H9 (cell line): ENCODE data around the gene MCAT. TPM values are rescaled to one million over a fixed set of nuclear protein-coding genes. Genes with fewer than 3 reads are reported as not detected.

ENCODE experiments used
- DNase-seq: peaks from one replicate; pipeline ENCODE4 v3.0.0-alpha.2; 2017
- H2AFZ ChIP-seq: one replicate; pipeline ENCODE4 v1.6.1; 2013; ENCODE audit warnings: mild to moderate bottlenecking, low read length, control low read depth, moderate library complexity
- H2AK5ac ChIP-seq: 2 replicates; pipeline ENCODE4 v1.6.1; 2013; ENCODE audit warnings: low read length, control low read depth, mixed read lengths; ENCODE audit not compliant: insufficient read length
- H2BK120ac ChIP-seq: one replicate; pipeline ENCODE4 v1.6.1; 2013; ENCODE audit warnings: low read depth, mild to moderate bottlenecking, low read length, control low read depth, inconsistent platforms; ENCODE audit not compliant: poor library complexity, severe bottlenecking
- H2BK12ac ChIP-seq: 2 replicates; pipeline ENCODE4 v1.6.1; 2013; ENCODE audit warnings: low read length, control low read depth, mixed read lengths, low read depth; ENCODE audit not compliant: insufficient read length
- H2BK15ac ChIP-seq: 2 replicates; pipeline ENCODE4 v1.6.1; 2013; ENCODE audit warnings: low read depth, low read length, control low read depth
- H2BK20ac ChIP-seq: one replicate; pipeline ENCODE4 v1.6.1; 2013; ENCODE audit warnings: low read depth, mild to moderate bottlenecking, low read length, control low read depth, inconsistent platforms; ENCODE audit not compliant: poor library complexity, severe bottlenecking
- H2BK5ac ChIP-seq: 2 replicates; pipeline ENCODE4 v1.6.1; 2013; ENCODE audit warnings: low read length, control low read depth, mixed read lengths; ENCODE audit not compliant: insufficient read length
- H3K14ac ChIP-seq: 2 replicates; pipeline ENCODE4 v1.6.1; 2013; ENCODE audit warnings: low read length, control low read depth; ENCODE audit not compliant: insufficient read depth
- H3K18ac ChIP-seq: 2 replicates; pipeline ENCODE4 v1.6.1; 2013; ENCODE audit warnings: low read depth, mild to moderate bottlenecking, mixed read lengths, low read length, control low read depth; ENCODE audit not compliant: insufficient read length
- H3K23ac ChIP-seq: 2 replicates; pipeline ENCODE4 v1.6.1; 2013; ENCODE audit warnings: low read length, control low read depth, mixed read lengths, low read depth; ENCODE audit not compliant: insufficient read length
- H3K23me2 ChIP-seq: 2 replicates; pipeline ENCODE4 v1.6.1; 2013; ENCODE audit warnings: low read depth, mild to moderate bottlenecking, mixed read lengths, low read length, control low read depth; ENCODE audit not compliant: insufficient read length, poor library complexity, severe bottlenecking
- H3K27ac ChIP-seq: 2 replicates; pipeline ENCODE4 v1.5.1; 2013; ENCODE audit warnings: low read length, control low read depth, mixed read lengths, low read depth; ENCODE audit not compliant: insufficient read length
- H3K27me3 ChIP-seq: 2 replicates; pipeline ENCODE4 v1.6.1; 2013; ENCODE audit warnings: low read length, control low read depth, inconsistent platforms; ENCODE audit not compliant: insufficient read depth
- H3K4ac ChIP-seq: 2 replicates; pipeline ENCODE4 v1.6.1; 2013; ENCODE audit warnings: low read depth, mild to moderate bottlenecking, control low read depth, inconsistent platforms, low read length, moderate library complexity
- H3K4me1 ChIP-seq: 2 replicates; pipeline ENCODE4 v1.6.1; 2013; ENCODE audit warnings: low read length, control low read depth, inconsistent platforms; ENCODE audit not compliant: insufficient read depth
- H3K4me2 ChIP-seq: 2 replicates; pipeline ENCODE4 v1.6.1; 2013; ENCODE audit warnings: low read length, control low read depth, mixed read lengths; ENCODE audit not compliant: insufficient read length, insufficient read depth
- H3K56ac ChIP-seq: 2 replicates; pipeline ENCODE4 v1.6.1; 2013; ENCODE audit warnings: low read depth, mild to moderate bottlenecking, mixed read lengths, low read length, control low read depth; ENCODE audit not compliant: insufficient read length
- H3K79me1 ChIP-seq: 2 replicates; pipeline ENCODE4 v1.6.1; 2013; ENCODE audit warnings: low read depth, mild to moderate bottlenecking, moderate library complexity, low read length, control low read depth, inconsistent platforms; ENCODE audit not compliant: insufficient read depth, poor library complexity, severe bottlenecking
- H3K79me2 ChIP-seq: 2 replicates; pipeline ENCODE4 v1.6.1; 2013; ENCODE audit warnings: low read length, control low read depth, inconsistent platforms; ENCODE audit not compliant: insufficient read depth
- H3K9ac ChIP-seq: 2 replicates; pipeline ENCODE4 v1.6.1; 2013; ENCODE audit warnings: low read length, control low read depth, mixed read lengths; ENCODE audit not compliant: insufficient read length; ENCODE audit errors: extremely low read depth
- H3K9me3 ChIP-seq: one replicate; pipeline ENCODE4 v1.6.1; 2013; ENCODE audit warnings: low read depth, low read length, inconsistent platforms; ENCODE audit not compliant: control insufficient read depth
- H3T11ph ChIP-seq: one replicate; pipeline ENCODE4 v1.6.1; 2013; ENCODE audit warnings: mild to moderate bottlenecking, low read length, control low read depth, inconsistent platforms
- H4K20me1 ChIP-seq: one replicate; pipeline ENCODE4 v1.6.1; 2013; ENCODE audit not compliant: control insufficient read depth, insufficient read length, insufficient read depth
- H4K5ac ChIP-seq: 2 replicates; pipeline ENCODE4 v1.6.1; 2013; ENCODE audit warnings: low read depth, mild to moderate bottlenecking, mixed read lengths, low read length, control low read depth; ENCODE audit not compliant: insufficient read length
- H4K8ac ChIP-seq: replicated peaks from 2 replicates; pipeline ENCODE4 v1.6.1; 2013; ENCODE audit warnings: low read length, control low read depth, mixed read lengths, low read depth; ENCODE audit not compliant: insufficient read length
- H4K91ac ChIP-seq: 2 replicates; pipeline ENCODE4 v1.6.1; 2013; ENCODE audit warnings: low read depth, mild to moderate bottlenecking, moderate library complexity, mixed read lengths, low read length, control low read depth; ENCODE audit not compliant: insufficient read length
- H3K27ac Mint-ChIP-seq, 3 experiments: 2 replicates in 2 of 3; 3 replicates in 1 of 3; pipeline ENCODE4 v1.8.0; 2020 to 2021; ENCODE audit warnings: mixed read lengths in 3 of 3, mild to moderate bottlenecking in 1 of 3, moderate library complexity in 1 of 3
- H3K27me3 Mint-ChIP-seq: 2 replicates; pipeline ENCODE4 v1.8.0; 2021; ENCODE audit warnings: low read depth, mild to moderate bottlenecking, moderate library complexity, mixed read lengths
- H3K36me3 Mint-ChIP-seq, 3 experiments: 2 replicates in 2 of 3; 3 replicates in 1 of 3; pipeline ENCODE4 v1.8.0; 2020 to 2021; ENCODE audit warnings: low read depth in 3 of 3, mixed read lengths in 3 of 3; ENCODE audit not compliant: insufficient read depth in 1 of 3
- H3K4me1 Mint-ChIP-seq, 2 experiments: 2 replicates each; pipeline ENCODE4 v1.8.0; 2020; ENCODE audit warnings: mixed read lengths in 2 of 2
- H3K4me3 Mint-ChIP-seq, 2 experiments: 2 replicates in 1 of 2; 3 replicates in 1 of 2; pipeline ENCODE4 v1.8.0; 2020 to 2021; ENCODE audit warnings: mild to moderate bottlenecking in 2 of 2, mixed read lengths in 2 of 2, moderate library complexity in 1 of 2
- H3K9me3 Mint-ChIP-seq, 2 experiments: 2 replicates in 1 of 2; 3 replicates in 1 of 2; pipeline ENCODE4 v1.8.0; 2020; ENCODE audit warnings: mild to moderate bottlenecking in 2 of 2, mixed read lengths in 2 of 2, moderate library complexity in 1 of 2
- CTCF ChIP-seq: fragments of 200-600 bp; sonication (generic); conservative IDR thresholded peaks from 3 replicates; pipeline ENCODE4 v1.8.0; 2021; ENCODE audit warnings: antibody characterized with exemption, mild to moderate bottlenecking
- WGBS: extraction: QIAGEN DNeasy Blood & Tissue Kit; methylation state at CpG from one replicate; pipeline ENCODE4 v1.1.7; 2013; ENCODE audit warnings: missing lambda C conversion rate, low lambda C conversion rate, mixed read lengths; ENCODE audit not compliant: insufficient read length; ENCODE audit errors: extremely low coverage; 5-methylcytosine and 5-hydroxymethylcytosine counted together
- total RNA-seq: library from RNA; stranded (reverse); gene quantifications from 2 replicates; pipeline ENCODE4 v1.2.1, GENCODE V29; 2021

Gene MCAT
- total RNA-seq, 1 experiment from 2014 or later = 20.3 TPM

- peaks cover 4% of the 10 kb centered on the region; the same call in 1 of the 2 replicates for H3K4me1 ChIP-seq
- no peak overlapping the region for H4K91ac ChIP-seq
- no peak overlapping the region for H3K14ac ChIP-seq
- no peak for DNase-seq
- no peak overlapping the region for H3K23ac ChIP-seq
- no peaks in the 10 kb centered on the region for H3K9me3 ChIP-seq
- H4K5ac ChIP-seq = no peak overlapping the region
- H2BK15ac ChIP-seq = no peak overlapping the region
- no peaks in the 10 kb centered on the region for H3K79me1 ChIP-seq
- H2BK5ac ChIP-seq = no peak overlapping the region
- H3K27ac Mint-ChIP-seq = no peak overlapping the region; a peak in 1 of 7 replicates
- H3K23me2 ChIP-seq = peaks cover 9% of the 10 kb centered on the region
- H3K56ac ChIP-seq = no peak overlapping the region
- no peaks in the 10 kb centered on the region for H3K27me3 Mint-ChIP-seq
- H2BK12ac ChIP-seq = no peak overlapping the region
- no peak for TF ChIP-seq CTCF
- H3K27me3 ChIP-seq = no peaks in the 10 kb centered on the region
- H2BK20ac ChIP-seq = no peak overlapping the region
- no peak overlapping the region for H2AK5ac ChIP-seq
- no peak overlapping the region for H3K18ac ChIP-seq
- no peak overlapping the region for H3K27ac ChIP-seq
- H2AFZ ChIP-seq = no peak overlapping the region
- H4K20me1 ChIP-seq = no peaks in the 10 kb centered on the region
- H3K4ac ChIP-seq = no peak overlapping the region
- no peak overlapping the region for H3K9ac ChIP-seq
- no peaks in the 10 kb centered on the region for H3K9me3 Mint-ChIP-seq
- H3K36me3 Mint-ChIP-seq = peaks cover 31 to 53% (median 49%) of the 10 kb centered on the region in 3 experiments
- H3K79me2 ChIP-seq = peaks cover 7% of the 10 kb centered on the region
- H3K4me3 Mint-ChIP-seq = no peak overlapping the region
- no peak overlapping the region for H4K8ac ChIP-seq
- WGBS = no CpG with 5 or more reads among the region's 10 CpGs
- H3K4me2 ChIP-seq = no peak overlapping the region
- no peak overlapping the region for H3T11ph ChIP-seq
- H2BK120ac ChIP-seq = no peak overlapping the region
- peaks cover 15 to 17% of the 10 kb centered on the region in 2 experiments for H3K4me1 Mint-ChIP-seq
Observed at GRCh38 chr22:43182118-43182517, 38.9 kb upstream of the MCAT start.
